ENCODE results near the gene CCDC182.

The CCDC182 gene

DNA sequence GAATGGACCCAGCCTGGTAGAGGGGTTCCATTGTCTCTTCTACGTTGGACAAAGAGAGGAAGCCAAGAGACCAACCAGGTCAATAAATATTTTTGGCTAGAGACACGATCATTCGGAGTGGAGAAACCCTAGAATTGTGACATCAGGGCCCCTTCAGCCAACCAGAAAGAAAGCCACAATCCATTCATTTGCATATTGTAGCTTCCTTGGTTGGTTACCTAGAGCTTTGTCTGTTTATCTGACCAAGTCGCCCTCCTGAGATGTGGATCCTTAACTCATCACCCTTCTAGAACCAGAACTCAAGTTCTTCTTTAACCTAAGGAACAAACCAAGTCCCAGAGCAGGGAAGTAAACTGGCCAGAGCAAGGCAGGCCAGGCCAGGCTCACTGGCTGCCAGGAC, at the start of gene CCDC182:
Gene CCDC182, minus strand, starts transcription at position 58 of the 400 bp plus-strand sequence. Its CDS starts 27 bp downstream, at position 31.
- no peak for DNase-seq (ENCODE audit: low read depth in 2 of 2)

DNA sequence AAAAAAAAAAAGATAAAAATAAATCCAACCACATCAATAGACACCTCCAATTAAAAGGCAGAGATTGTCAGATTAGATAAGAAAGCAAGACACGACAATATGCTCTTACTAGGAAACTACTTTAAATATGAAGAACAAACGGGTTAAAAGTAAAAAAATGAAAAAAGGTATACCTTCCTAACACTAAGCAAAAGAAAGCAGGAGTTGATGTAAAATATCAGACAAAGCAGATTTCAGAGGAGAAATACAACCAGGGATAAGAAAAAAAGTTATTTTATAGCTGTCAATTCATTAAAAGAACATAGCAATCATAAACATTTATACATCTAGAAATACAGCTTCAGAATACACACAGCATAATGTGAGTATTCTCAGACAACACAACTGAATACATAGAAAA, 49.7 kb upstream of the CCDC182 start:
- DNase-seq (ENCODE audit: low read depth in 2 of 2), result no peak

DNA sequence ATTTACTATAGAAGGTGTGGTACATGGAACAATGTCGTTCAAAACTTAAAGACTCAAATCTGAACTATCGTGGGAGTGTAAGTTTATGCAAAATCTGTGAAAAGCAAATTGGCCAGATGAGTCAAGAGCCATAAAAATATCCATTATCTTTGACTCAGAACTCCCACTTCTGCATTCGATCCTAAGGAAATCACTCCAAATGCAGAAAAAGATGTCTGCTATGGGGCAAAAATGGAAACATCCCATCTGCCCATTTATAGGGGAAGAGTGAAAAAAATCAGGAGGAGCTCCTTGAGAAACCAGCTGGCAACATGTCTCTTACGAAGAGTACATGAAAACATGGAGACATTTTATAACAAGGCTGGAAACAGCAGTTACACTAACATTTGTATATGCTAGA, 43.6 kb upstream of the CCDC182 start:
- DNase-seq (ENCODE audit: low read depth in 2 of 2), result no peak

DNA sequence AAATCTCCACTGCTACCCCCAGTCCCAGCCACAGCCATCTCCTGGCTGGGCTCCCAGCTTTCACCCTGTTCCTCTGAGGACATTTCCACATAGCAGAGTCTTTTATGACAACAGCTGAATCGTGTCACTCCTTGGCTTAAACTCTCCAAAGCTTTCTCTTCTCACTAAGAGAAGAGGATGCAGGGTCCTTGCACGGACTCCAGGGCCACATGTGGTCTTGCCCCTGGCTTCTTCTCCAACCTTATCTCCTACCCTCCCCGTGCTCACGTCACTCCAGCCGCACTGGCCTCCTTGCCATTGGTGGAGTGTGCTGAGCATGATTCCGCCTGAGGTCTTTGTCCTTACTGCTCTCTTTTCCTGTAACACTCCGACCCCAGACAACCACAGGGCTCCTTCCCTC, 39.9 kb upstream of the CCDC182 start:
- DNase-seq (ENCODE audit: low read depth in 2 of 2), result no peak

DNA sequence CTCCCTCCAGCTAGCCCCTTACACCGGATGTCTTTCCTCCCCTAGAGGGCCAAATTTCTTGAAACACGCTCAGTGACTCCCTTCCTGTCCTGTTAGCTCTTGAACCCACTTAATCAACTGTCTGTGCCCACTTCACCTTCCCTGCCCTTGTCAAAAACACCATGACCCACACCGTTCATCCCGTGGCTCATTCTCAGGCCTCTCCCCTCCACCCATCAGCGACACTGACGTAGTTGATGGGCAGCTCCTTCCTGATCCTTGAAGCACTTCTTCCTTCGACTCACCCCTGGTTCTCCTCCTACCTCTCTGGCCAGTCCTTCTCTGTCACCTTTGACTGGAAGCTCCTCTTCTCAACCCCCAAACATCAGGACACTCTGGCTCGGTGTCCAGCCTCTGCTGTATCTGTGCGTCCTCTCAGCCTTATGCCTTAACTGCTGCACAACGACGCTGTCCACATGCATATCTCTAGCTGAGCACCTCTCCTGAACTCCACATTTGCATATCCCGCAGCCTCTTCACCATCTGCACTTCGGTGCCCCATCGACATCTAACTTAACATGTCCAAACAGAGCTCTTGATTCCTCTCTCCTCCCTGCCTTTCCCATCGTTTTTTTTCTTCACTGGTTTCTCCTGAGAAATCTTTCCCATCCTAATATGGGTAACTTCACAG, 39.3 kb upstream of the CCDC182 start:
- no peak for DNase-seq (ENCODE audit: low read depth in 2 of 2)

DNA sequence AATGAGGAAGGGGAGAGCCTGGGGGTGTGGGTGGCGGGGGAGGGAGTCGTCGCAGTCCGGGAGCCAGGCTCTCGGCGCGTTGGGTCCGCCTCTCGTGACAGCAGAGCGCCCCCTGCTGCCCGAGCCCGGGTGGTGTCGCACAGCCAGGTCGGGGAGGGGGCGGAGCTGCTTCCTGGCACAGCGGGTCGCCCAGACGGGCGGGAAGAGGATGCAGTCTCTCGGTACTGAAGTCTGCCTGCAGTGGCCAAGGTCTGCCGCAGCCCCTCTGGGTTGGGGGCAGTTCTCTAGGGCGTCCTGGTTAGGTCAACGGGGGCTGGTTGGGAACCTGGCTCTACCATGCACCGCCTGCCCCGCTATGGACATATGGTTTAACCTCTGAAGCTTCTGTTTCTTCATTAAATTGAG, 38.2 kb upstream of the CCDC182 start:
- peak; percentile 43 to 51 for DNase-seq (ENCODE audit: low read depth in 2 of 2)

DNA sequence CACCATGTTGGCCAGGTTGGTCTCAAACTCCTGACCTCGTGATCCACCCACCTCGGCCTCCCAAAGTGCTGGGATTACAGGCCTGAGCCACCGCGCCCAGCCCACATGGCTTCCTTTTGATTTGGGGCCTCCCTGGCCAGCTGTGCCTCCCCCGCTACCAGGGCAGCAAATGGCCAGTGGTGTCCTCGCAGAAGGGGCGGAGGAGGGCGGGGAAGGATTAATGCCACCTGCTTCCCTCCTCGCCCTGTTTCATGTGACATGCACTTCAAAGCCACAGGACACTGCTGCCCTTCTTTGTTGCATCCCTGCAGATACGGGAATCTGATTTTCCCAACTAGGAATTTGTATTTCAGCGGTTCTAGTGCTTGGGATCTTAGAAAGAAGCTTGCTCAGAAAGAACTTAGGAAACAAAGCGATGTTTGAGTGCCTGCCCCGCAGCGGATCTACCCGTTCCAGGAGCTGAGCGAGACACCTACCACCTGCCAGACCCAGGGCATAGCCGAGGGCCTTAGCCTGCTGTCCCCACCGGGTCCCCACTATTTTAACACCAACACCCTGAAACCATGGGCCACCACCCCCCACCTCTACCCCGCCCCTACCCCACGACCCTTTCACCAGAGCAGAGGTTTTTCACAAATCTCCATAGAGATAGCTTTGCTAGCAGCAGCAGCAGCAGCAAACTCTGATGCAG, 37.7 kb upstream of the CCDC182 start:
- DNase-seq (ENCODE audit: low read depth in 2 of 2), result no peak

DNA sequence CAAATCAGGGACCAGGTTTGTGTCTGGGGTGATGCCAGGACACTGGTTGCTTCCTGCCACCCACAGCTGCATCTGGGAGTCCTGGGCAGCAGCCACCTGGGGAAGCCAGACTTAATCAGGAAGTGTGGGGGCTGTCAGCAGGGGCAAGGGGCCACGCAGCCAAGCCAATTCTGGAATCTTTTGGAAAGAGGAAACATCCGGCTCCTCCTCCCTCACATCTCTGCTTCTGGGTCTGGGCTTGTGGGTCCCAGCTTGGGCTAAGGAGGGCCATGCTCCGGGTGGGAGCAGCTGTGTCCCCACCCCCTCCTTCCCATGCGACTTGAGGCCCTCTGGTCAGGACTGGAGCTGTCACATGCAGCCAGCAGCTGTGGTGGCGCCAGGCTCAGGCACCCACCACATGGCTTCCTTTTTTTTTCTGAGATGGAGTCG, 37.0 kb upstream of the CCDC182 start:
- no peak for DNase-seq (ENCODE audit: low read depth in 2 of 2)

DNA sequence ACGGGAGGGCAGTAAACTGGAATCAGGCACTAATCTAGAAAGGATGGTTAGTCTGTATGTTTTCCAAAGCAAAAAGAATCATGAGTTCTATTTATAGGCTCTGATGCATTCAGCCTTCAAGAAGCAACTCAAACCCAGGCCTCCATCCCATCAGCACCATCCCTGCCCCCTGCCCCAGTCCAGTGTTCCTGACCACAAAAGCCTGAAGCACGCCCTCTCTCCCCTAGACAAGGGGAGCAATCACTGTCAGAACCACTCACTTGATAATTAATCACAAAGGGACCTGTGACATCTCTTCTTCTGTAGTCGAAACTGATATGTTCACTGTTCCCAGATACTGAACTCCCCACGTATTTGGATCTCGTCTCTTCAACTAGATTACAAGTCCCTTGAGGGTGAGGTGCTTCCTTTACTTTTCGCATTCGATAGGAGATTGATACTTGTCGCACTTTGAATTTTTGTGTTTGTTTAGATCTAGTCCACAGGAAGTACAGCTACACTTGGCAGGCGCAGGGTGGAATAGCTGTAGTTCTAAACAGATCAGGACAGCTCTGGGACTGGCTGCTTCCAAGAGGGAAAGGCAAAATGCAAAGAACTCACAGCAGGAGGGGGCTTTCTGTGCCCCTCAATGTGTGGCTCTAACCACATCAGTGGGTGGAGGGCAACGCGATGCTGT, 36.4 kb upstream of the CCDC182 start:
- DNase-seq (ENCODE audit: low read depth in 2 of 2), result no peak

DNA sequence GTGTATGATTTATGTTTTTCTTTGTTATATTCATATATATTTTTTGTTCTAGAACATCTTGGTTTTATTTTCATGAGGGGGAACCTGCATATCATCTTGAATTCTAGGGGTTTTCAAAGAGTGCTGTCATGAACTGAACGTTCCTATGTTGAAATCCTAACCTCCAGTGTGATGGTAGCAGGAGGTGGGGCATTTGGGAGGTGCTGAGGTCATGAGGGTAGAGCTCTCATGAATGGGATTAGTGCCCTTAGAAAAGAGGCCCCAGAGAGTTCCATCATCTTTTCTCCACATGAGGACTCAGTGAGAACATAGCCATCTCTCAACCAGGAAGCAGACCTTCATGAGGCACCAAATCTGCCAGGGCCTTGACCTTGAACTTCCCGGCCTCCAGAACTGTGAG, 34.6 kb upstream of the CCDC182 start:
- DNase-seq (ENCODE audit: low read depth in 2 of 2), result no peak

DNA sequence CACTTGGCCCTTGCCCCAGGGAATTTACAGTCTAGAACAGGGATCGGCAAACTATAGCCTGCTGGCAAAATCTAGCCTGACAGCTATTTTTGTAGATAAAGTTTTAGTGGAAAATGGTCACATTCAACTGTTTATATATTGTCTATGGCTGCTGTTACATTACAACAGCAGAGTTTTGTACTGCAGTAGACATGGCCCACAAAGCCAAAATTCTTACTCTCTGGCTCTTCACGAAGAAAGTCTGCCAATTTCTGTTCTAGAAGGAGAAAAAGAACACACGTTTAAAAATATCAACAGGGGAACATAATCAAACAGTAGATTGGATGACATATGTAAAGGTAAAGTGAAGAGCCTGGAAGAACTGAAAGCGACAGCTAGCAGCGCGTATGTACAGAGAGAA, 33.2 kb upstream of the CCDC182 start:
- no peak for DNase-seq (ENCODE audit: low read depth in 2 of 2)

DNA sequence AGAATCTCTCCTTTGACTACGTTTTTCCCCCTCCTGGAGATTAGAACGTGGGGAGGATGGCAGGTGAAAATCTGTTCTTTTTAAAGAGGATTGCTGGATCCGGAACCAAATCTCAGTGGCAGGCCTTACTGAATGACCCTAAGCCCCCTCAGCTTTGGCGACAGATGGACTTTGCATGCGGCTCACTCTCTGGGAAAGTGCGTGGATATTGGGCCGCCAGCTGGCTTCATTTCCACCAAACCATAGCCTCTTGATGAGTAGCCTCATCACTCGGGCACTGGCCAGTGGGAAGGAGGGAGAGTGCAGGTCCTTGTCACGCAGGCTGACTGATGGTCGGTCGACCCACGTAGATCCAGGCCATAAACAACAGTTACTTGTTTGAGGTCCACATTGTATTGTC, 31.3 kb upstream of the CCDC182 start:
- no peak for DNase-seq (ENCODE audit: low read depth in 2 of 2)

DNA sequence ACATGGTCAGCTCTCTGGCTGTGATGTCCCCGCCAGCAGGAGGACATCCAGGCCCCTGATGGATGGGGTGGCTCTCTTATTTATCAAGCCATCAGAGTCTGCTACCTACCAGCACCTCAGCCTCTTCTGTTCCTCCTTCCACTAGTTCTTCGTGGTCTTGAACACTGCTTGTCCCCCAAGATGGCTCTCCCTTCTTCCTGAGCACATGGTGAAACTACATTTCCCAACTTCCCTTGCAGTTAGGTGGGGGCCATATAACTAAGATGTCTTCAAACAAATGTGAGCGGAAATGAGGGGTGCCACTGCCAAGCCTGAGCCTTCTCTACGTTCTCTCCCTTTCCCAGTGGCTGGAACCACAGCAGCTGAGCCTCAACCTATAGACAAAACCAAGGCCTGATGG, 29.8 kb upstream of the CCDC182 start:
- no peak for DNase-seq (ENCODE audit: low read depth in 2 of 2)

DNA sequence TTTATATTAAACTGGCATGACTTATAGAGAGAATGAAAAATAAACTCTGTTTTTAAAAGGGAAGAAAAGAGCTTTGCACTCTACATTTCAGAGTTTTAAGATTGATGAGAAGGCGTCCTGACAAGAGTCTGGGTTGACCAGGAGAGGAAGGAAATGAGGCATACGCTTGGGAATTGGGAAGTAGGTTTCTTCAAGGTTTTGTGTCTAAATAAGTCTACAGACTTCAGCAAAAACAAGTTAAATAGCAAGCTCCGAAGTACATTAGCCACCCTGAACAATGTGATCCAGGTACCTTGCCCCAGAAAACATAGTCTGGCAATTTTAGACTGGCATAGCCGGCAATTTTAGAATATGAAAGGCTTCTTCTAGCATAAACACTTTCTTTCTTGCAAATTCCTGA, 28.5 kb upstream of the CCDC182 start:
- DNase-seq (ENCODE audit: low read depth in 2 of 2), result no peak

DNA sequence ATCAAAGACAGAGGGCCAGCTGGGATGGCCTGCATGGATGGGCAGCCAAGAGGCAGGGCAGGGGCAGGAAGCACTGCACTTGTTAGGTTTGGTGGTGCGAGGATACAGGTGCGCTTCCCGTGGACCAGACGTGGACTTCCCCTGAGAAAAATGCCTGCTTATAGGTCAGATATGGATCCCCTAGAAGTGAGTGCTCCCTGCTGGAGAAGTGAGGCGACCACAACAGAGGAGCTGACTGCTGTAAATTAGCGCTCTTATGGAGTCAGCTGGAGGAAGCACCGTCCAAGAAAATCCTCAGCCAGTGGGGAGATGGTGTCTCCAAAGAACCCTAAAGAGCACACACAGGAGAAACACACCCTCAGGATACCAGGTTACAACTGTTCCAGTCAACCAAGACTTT, 27.7 kb upstream of the CCDC182 start:
- no peak for DNase-seq (ENCODE audit: low read depth in 2 of 2)

DNA sequence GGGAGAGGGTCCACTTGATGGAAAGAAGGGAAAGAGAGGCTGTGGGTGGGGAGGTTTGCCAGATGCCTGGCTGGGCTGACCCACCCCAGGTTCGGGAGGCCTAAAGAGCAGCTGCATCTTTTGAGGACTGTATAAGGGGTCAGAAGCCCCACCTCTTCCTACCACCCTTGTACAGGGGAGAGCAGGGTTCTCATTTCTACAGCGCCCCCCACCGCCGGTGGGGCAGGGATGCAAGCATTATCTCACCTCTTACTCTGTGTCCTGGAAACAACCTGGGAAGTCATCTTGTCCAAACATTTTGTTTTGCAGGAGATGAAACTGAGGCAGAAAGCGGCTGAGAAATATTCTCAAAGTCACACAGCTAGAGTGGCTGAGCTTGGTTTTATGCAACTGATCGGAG, 22.5 kb upstream of the CCDC182 start:
- DNase-seq (ENCODE audit: low read depth in 2 of 2), result no peak

DNA sequence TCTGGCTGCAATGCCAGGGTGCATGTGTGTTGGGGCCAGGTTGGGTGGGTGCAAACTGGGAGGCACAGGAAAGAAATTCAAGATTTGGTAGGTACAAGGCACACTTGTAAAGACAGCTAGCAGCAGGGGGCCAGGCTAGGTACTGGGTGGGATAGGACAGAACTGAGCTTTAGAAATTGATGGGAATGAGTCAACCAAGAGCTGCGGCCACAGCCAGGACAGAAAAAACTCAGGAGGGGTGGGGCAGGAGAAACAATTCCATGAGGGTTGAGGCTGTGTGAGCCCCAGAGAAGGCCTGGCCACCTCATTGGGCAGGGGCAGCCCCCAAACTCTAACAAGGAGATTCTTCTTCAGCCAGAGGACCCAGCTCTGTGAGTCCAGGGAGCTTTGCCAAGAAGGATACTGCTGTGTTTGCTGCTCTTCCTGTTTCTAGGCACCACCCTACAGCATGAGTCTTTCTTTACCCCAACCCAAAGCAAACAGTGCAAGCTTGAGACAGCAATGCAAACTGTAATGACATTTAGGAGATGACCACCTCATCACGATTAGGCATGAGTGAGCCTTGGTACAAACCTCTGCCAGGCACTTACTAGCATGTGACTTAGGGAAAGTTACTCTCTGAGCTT, 21.3 kb upstream of the CCDC182 start:
- no peak for DNase-seq (ENCODE audit: low read depth in 2 of 2)

DNA sequence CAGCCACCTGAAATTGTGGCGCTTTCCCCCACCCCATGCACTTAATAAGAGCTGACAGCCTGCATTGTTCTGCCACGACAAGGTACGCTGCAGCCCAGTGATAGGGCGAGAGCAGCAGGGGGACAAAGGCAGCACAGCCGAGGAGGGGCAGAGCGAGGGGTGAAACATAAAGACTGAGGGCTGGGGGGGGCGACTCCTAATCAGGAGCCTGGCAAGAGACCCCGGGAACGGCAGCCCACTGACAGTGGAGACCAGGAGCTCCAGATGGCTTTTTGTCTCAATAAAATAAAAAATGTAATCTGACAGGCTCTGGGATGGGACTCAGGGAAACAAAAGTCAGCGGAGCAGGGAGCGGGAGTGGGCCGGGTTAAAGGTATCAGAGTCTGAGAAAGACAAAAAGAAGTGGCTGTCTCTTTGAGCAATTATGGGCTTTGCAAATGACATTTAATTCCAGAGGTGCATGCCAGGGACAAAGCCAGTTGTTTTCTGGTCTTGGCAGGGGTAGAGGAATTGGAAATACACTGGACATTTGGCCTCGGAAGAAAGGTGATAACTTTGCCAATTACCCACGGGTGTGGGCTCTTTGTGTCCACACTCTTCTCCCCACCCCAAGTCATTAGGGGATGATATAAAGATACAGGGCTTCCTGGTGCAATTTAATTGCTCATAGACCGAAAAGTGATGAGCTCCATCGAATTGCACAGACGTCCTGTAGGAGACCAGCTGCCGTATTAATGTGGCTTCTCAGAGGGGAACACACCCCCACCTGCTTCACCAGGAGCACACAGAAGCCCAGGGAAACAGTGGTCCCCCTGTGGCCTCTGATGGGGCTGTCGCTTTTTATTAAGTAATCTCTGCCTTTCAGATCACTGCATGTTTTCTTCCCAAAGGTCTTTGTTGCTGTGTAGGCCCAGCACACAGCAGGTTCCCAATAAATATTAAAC, 17.6 kb upstream of the CCDC182 start:
- DNase-seq (ENCODE audit: low read depth in 2 of 2), result no peak

DNA sequence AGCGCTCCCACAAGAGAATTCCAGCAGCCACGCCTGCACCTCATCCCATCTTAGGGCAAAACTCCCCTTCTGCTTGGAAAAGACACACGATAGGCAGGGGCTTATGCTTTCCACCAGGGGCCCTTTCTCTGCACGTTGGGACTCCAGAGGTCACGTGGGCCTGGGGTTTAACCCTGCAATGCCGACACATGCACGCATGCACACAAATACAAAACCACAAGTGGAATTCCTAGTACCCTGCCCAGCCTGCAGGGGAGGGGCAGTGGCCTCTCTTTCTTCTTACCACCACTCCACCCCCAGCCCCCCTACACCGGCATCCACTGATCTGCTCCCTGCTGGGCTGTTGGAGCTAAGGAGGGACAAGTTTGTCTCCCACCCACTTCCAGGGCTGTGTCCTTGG, 16.8 kb upstream of the CCDC182 start:
- DNase-seq (ENCODE audit: low read depth in 2 of 2), result no peak

DNA sequence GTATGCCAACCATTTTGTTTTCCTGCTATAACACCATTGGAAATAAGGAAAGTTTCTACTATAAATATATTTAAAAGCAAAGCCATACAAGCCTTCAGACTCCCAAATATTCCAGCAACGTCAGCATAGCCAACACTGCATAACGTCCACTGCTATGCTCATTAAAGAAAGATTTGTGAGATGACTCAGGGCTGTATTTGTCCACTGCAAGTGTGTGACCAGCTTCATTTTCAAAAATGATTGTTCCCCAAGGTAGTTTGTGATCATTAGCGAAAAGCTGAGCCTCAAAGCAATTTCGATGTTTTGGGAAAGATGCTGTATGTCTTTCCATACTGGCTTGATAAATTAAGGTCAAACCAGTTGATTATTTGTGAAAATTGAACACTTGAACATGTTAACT, 14.9 kb upstream of the CCDC182 start:
- DNase-seq (ENCODE audit: low read depth in 2 of 2), result no peak

DNA sequence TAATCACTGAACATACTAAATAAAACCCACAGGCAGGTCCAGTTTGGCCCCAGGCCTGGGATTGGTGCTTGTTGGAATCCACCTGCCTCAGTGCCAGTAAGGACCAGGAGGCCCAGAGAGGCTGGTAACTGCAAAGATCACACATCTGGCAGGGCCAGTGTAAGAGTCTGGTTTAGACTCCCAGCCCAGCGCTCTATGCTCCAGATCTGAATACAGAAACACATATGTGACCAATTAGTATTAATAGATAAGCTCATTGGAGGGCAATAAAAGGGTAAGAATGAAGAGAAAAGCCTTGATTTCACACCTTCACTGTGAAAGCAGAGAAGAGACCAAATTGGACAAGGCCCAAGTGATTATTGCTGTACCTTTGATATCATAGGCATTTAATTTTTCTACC, 13.6 kb upstream of the CCDC182 start:
- DNase-seq (ENCODE audit: low read depth in 2 of 2), result no peak

DNA sequence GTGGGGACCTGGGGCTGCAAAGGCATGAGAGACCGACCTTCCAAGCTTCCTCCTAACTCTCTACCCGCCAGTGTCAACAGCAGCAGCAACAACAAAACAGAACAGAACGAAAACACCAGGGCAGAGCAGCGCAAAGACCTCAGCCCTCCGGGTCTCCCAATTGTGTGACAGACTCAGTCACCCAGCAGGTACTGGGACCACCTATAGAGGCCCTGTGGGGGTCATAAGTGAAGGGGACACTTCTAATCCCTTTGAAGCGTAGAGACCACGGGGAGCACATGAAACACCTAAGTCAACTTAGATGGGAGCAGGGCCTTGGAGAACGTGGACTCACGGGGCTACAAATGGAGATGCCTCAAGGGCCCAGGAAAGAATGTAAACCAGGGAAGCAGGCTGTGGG, 12.6 kb upstream of the CCDC182 start:
- DNase-seq (ENCODE audit: low read depth in 2 of 2), result no peak

All from stimulated activated CD8-positive, alpha-beta memory T cell treated with anti-CD3 and anti-CD28 coated beads, Interleukin-7, amount 100 ng/mL, for 1 hour (primary cell).